Upper lobe of right lung (tissue), 1 donor: ENCODE measurements around the gene ATP1B1. TPM values are rescaled to one million over a fixed set of nuclear protein-coding genes. Genes with fewer than 3 reads are reported as not detected.

Experiments used
- ATAC-seq: fragments of 200-7000 bp; cut with Tn5 transposase; one replicate; pipeline ENCODE4 v1.9.1; 2020; ENCODE audit warnings: mild to moderate bottlenecking, moderate library complexity
- DNase-seq: peaks from one replicate; pipeline ENCODE4 v3.0.0-alpha.2; 2020
- H3K27ac ChIP-seq: fragments of 200-600 bp; one replicate; pipeline ENCODE4 v1.8.0; 2022
- H3K27me3 ChIP-seq: fragments of 200-600 bp; one replicate; pipeline ENCODE4 v1.8.0; 2022; ENCODE audit warnings: mild to moderate bottlenecking
- H3K36me3 ChIP-seq: fragments of 200-600 bp; one replicate; pipeline ENCODE4 v1.8.0; 2022
- H3K4me1 ChIP-seq: fragments of 200-600 bp; one replicate; pipeline ENCODE4 v1.8.0; 2022
- H3K4me3 ChIP-seq: fragments of 200-600 bp; one replicate; pipeline ENCODE4 v1.8.0; 2022; ENCODE audit warnings: mild to moderate bottlenecking
- H3K9me3 ChIP-seq: fragments of 200-600 bp; one replicate; pipeline ENCODE4 v1.8.0; 2022
- CTCF ChIP-seq: fragments of 200-600 bp; IDR thresholded peaks from one replicate; pipeline ENCODE4 v1.8.0; 2022; ENCODE audit warnings: antibody characterized with exemption
- intact Hi-C: fragments of 100-400 bp; cut with DNase I; formaldehyde crosslinking; loops from one replicate; pipeline ENCODE4 v1.11.0; 2022
- total RNA-seq: library from RNA; stranded (reverse); fragmentation: NEBNext Ultra II Directional; extraction: Animal tissue kit (Norgen Biotek cat#: 25700); gene quantifications from one replicate; pipeline ENCODE4 v1.2.1, GENCODE V29; 2021
- donor health status: DM: no; HTN: yes; CAD: no; lungs with severe emphysema.

The ATP1B1 gene
- total RNA-seq, 1 donor from 2014 or later = 192 TPM

GRCh38 chr1:169129109-169129784 is 22.8 kb downstream of the ATP1B1 start:
- ATAC-seq (no peak), DNase-seq (no peak)
- TF ChIP-seq CTCF = no peak
- Histone ChIP-seq H3K27me3 (no peaks in the 10 kb centered on the region), H3K4me3 (no peak overlapping the region), H3K9me3 (no peaks in the 10 kb centered on the region), H3K36me3 (peaks cover 68% of the 10 kb centered on the region), H3K4me1 (no peaks in the 10 kb centered on the region), H3K27ac (no peak overlapping the region)
- intact Hi-C loops = no loop called here

GRCh38 chr1:169130683-169131082 is 24.2 kb downstream of the ATP1B1 start:
- no peak overlapping the region for H3K4me3 ChIP-seq
- H3K9me3 ChIP-seq = no peaks in the 10 kb centered on the region
- ATAC-seq = no peak
- no peaks in the 10 kb centered on the region for H3K4me1 ChIP-seq
- DNase-seq = no peak
- intact Hi-C loops = no loop called here
- TF ChIP-seq CTCF = no peak
- no peak overlapping the region for H3K27ac ChIP-seq
- H3K36me3 ChIP-seq = peaks cover 61% of the 10 kb centered on the region
- no peaks in the 10 kb centered on the region for H3K27me3 ChIP-seq

- Histone ChIP-seq H3K36me3 (peaks cover 41% of the 10 kb centered on the region), H3K9me3 (no peaks in the 10 kb centered on the region), H3K27me3 (no peaks in the 10 kb centered on the region), H3K4me3 (no peak overlapping the region), H3K4me1 (no peaks in the 10 kb centered on the region), H3K27ac (no peak overlapping the region)
- ATAC-seq (no peak), DNase-seq (no peak)
- intact Hi-C loops = no loop called here
- no peak for TF ChIP-seq CTCF
These were observed 26.2 kb downstream of the ATP1B1 start for GRCh38 chr1:169132512-169133227.

GRCh38 chr1:169133228-169133576 is 26.7 kb downstream of the ATP1B1 start:
- ATAC-seq (no peak), DNase-seq (no peak)
- no peak overlapping the region for H3K27ac ChIP-seq
- no peaks in the 10 kb centered on the region for H3K9me3 ChIP-seq
- intact Hi-C loops = no loop called here
- H3K4me1 ChIP-seq = no peaks in the 10 kb centered on the region
- H3K4me3 ChIP-seq = no peak overlapping the region
- no peaks in the 10 kb centered on the region for H3K27me3 ChIP-seq
- no peak for TF ChIP-seq CTCF
- H3K36me3 ChIP-seq = peaks cover 36% of the 10 kb centered on the region

GRCh38 chr1:169133801-169134502 is 27.5 kb downstream of the ATP1B1 start:
- peak; percentile 43 for TF ChIP-seq CTCF
- no peak for DNase-seq
- no peak for ATAC-seq

More at GRCh38 chr1:169133801-169134502, 27.5 kb downstream of the ATP1B1 start:
- H3K27me3 ChIP-seq = no peaks in the 10 kb centered on the region
- H3K27ac ChIP-seq = no peak overlapping the region
- no peaks in the 10 kb centered on the region for H3K9me3 ChIP-seq
- H3K4me1 ChIP-seq = no peaks in the 10 kb centered on the region
- H3K4me3 ChIP-seq = no peak overlapping the region
- intact Hi-C loops = no loop called here
- peaks cover 29% of the 10 kb centered on the region for H3K36me3 ChIP-seq
